Stimulated activated CD8-positive, alpha-beta memory T cell treated with anti-CD3 and anti-CD28 coated beads, Interleukin-12 subunit alpha, Interleukin-12 subunit beta, amount 100 ng/mL, for 1 hour (primary cell): ENCODE data around the gene KLF12.

Experiments
- DNase-seq: peaks from one replicate; pipeline ENCODE4 v3.0.0-alpha.2; 2020; ENCODE audit warnings: low read depth

Gene KLF12

DNA sequence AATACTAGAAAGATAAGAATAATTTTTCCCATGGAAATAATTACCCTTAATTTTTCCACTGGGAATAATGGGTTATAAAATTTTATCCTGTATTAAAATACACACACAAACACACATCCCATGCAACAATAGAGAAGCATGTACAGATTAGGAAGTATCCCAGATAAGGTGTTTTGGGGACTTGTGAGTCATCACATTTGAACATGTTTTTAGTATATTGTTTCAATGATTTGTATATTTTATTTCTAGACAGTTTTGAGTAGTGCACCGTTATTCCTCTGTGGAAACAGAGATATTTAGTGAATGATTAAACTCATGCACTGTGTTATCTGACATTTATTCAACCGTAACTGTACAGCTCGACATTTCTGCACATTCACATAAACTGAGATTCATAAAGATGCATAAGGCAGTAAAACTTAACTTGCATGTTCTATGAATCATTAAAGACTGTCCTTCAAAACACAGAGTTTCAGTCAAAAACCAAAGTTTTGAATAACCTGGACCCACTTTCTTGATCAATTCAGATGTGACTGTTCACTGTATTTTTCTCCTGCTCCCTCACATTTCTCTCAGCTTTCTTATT, 30.1 kb downstream of the KLF12 start:
- DNase-seq: no peak

DNA sequence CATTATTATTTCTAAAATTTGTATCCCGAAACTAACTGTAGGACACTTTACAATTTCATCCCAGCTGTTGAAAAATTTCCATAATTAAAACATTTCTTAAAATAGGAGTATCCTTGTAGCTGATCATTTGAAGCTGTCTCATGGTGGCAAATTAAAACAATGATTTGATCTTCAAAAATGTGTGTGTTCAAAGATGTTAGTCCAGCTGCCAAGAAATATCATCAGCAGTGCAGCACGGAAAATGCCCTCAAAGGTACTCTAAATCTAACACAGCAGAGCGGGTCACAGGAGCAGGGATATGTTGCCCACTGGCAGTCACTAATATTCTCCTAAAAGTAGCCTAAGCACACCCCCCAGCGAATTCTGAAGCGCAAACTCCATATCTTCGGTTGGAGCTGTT, 31.0 kb downstream of the KLF12 start:
- DNase-seq: no peak

- no peak for DNase-seq
Observed at GRCh38 chr13:74102691-74103090, 31.5 kb downstream of the KLF12 start.

DNA sequence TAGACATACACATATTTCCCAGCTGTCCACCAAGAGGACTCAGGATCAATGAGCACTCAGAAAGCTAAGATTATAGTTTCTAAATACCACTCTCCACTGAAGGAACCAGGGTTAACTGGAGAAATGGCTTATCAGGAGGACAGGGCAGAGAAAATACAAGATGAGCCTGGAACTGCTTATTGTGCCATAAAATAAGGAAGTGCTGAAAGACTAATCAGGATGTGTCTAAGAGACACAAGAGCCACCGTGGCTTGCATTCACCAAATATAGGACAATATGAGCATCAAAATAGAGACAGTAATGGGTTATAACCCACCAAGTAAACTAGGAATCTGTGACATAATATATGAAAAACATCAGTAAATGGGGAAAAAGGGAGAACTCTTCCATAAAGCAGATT, 32.8 kb downstream of the KLF12 start:
- DNase-seq: no peak

GRCh38 chr13:74098077-74098476, 36.1 kb downstream of the KLF12 start:
- DNase-seq: no peak

DNA sequence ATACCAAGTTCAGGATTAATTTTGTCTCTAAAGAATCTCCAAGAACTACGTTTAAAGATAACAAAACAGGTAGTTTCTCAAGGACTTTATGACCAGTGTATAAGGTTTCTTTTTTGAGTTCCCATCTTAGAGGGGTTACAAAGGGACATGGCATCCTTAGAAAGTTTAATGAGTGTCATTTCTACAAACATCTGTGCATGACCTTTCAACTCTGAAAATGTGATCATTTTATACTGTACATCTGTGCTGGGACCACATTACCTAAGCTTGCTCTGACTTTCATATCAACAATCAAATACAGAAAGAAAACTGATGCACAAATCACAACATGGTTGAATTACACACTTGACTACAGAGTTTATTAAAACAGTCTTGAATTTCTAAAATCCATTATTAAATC, 37.1 kb downstream of the KLF12 start:
- DNase-seq: no peak

GRCh38 chr13:74093691-74094090, 40.5 kb downstream of the KLF12 start:
- no peak for DNase-seq

- no peak for DNase-seq
Observed at GRCh38 chr13:74092711-74093110, 41.5 kb downstream of the KLF12 start.

DNA sequence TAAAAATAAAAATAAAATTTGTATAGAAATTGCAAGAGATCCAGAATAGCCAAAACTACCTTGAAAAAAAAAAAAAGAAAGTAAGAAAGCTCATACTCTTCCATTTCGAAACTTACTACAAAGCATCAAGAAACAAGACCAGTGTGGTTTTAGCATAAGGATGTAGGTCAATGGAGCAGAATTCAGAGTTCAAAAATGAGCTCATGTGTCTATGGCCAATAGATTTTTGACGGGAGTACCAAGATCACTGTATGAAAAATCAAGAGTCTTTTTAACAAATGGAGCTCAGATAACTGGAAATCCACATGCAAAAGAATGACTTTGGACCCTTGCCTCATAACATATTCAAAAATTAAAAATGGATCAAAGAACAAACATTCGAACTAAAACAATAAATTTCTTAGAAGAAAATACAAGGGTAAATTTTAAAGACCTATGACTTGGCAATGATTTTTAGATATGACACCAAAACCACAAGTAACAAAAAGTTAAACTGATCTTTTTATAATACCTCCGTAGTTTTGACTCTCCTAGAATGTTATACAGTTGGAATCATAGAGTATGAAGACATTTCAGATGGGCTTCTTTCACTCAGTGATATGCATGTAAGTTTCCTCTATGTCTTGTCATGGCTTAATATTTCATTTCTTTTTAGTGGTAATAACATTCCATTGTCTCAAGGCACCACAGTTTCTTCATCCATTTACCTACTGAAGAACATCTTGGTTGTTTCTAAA, 43.2 kb downstream of the KLF12 start:
- DNase-seq: no peak

- no peak for DNase-seq
Observed at GRCh38 chr13:74090397-74090796, 43.8 kb downstream of the KLF12 start.

DNA sequence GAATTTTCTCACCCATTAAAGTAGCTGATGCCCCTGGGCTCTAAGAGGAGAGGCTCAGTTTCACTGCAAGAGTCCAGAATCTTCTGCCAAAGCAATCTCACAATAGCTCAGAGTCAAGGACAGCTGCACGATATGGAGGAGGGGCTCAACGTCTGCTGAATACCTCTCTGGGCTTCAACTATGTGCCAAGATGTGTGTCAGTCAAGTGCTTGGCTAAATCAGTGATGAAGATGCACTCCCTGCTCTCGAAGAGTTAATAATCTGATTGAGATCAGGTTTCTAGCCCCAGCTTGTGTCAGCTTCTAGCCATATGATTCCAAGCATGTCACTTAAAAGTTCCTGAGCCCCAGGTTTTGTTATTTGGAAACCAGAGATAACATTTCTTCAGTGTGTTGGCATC, 46.8 kb downstream of the KLF12 start:
- DNase-seq: no peak
